Sigmoid colon (tissue), 7 donors: ENCODE results near the gene GCNA. TPM values are rescaled to one million over a fixed set of nuclear protein-coding genes. Genes with fewer than 3 reads are reported as not detected.

Source experiments
- DNase-seq: peaks from one replicate; pipeline ENCODE4 v3.0.0-alpha.2; 2019
- H3K27ac ChIP-seq, 4 donors: fragments of 200-600 bp; sonication (generic); one replicate each; pipeline ENCODE4 v1.5.1; 2016 to 2019; ENCODE audit warnings: mild to moderate bottlenecking in 1 of 4
- H3K27me3 ChIP-seq, 3 donors: fragments of 200-600 bp; sonication (generic); one replicate each; pipeline ENCODE4 v1.5.1; 2019; ENCODE audit warnings: mild to moderate bottlenecking in 1 of 3
- H3K36me3 ChIP-seq, 4 donors: fragments of 200-600 bp; sonication (generic); one replicate each; pipeline ENCODE4 v1.5.1; 2016 to 2019
- H3K4me1 ChIP-seq, 4 donors: fragments of 200-600 bp; sonication (generic); one replicate each; pipeline ENCODE4 v1.5.1; 2017 to 2019
- H3K4me3 ChIP-seq, 4 donors: fragments of 200-600 bp; sonication (generic); one replicate each; pipeline ENCODE4 v1.5.1; 2017 to 2019; ENCODE audit warnings: mild to moderate bottlenecking in 2 of 4, moderate library complexity in 1 of 4
- H3K9me3 ChIP-seq, 4 donors: fragments of 200-600 bp in 3 of 4; sonication (generic) in 3 of 4; one replicate each; pipeline versions ENCODE4 v1.5.1 to v1.6.1; 2013 to 2019
- EP300 ChIP-seq, 4 donors: sonication (generic); formaldehyde crosslinking; IDR thresholded peaks; one replicate each; pipeline ENCODE4 v1.6.1; 2017; ENCODE audit warnings: antibody characterized with exemption in 4 of 4
- POLR2A ChIP-seq, 2 donors: fragments of 450-650 bp; IDR thresholded peaks; one replicate each; pipeline ENCODE4 v1.6.1; 2016; ENCODE audit warnings: antibody characterized with exemption in 2 of 2, mild to moderate bottlenecking in 2 of 2, moderate library complexity in 2 of 2
- POLR2AphosphoS5 ChIP-seq, 4 donors: sonication (generic); formaldehyde crosslinking; IDR thresholded peaks; one replicate each; pipeline ENCODE4 v1.6.1; 2017; ENCODE audit warnings: antibody characterized with exemption in 4 of 4
- WGBS, 2 donors: extraction: QIAGEN DNeasy Blood & Tissue Kit; methylation state at CpG; one replicate each; pipeline ENCODE4 v1.1.7; 2013; 5-methylcytosine and 5-hydroxymethylcytosine counted together
- intact Hi-C: fragments of 100-400 bp; cut with DNase I; formaldehyde crosslinking; loops from one replicate; pipeline ENCODE4 v1.15.1; 2023
- polyA plus RNA-seq, 3 donors: library from polyadenylated mRNA; stranded (reverse); fragments of 200-250 nt; gene quantifications; one replicate each; pipeline ENCODE4 v1.2.3, GENCODE V29; 2013
- total RNA-seq, 4 donors: library from RNA; depleted of rRNA; stranded (reverse); fragments of >200 nt; gene quantifications; one replicate each; pipeline ENCODE4 v1.1.0, GENCODE V29; 2016
- TF ChIP-seq, protein P1 (sequence below), 4 experiments: fragments of 450-650 bp in 3 of 4; fragments of 200-600 bp in 1 of 4; IDR thresholded peaks; one replicate each; pipeline ENCODE4 v1.5.1; 2016 to 2019; ENCODE audit warnings: antibody characterized with exemption in 4 of 4, mild to moderate bottlenecking in 3 of 4, moderate library complexity in 2 of 4
- donor health status: healthy with polysubstance abuse.
- donor health status: Bipolar disorder and iron deficiency.
- donor health status: healthy.

GCNA gene
- total and polyA plus RNA-seq, 7 donors = 0.60 to 5.0 (median 1.5) TPM

DNA sequence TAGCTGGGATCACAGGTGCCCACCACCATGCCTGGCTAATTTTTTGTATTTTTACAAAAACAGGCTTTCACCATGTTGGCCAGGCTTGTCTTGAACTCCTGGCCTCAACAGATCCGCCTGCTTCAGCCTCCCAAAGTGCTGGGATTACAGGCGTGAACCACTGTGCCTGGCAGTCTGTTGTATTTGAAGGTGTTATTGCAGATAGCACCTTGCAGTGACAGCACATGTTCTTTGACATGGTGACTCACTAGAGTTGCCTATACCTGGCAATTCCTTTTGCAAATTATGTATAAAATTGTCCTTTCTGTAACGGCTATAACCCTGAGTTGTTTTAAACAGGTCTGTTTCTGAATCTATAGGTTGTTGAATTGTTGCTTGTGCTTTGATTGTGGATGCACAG is 37.4 kb upstream of the GCNA start:
- Histone ChIP-seq H3K4me1 (peaks cover 2 to 81% (median 36%) of the 10 kb centered on the region in 4 donors), H3K27ac (peak overlapping the region in 1 of 4 donors; percentile 44), H3K27me3 (no peaks in the 10 kb centered on the region), H3K4me3 (no peak overlapping the region), H3K36me3 (peaks cover 0 to 8% (median 0%) of the 10 kb centered on the region in 4 donors), H3K9me3 (no peaks in the 10 kb centered on the region)
- DNase-seq = no peak
- no peak for TF ChIP-seq POLR2A (IDR thresholded peaks at IDR 0.05)
- TF ChIP-seq, protein P1, sequence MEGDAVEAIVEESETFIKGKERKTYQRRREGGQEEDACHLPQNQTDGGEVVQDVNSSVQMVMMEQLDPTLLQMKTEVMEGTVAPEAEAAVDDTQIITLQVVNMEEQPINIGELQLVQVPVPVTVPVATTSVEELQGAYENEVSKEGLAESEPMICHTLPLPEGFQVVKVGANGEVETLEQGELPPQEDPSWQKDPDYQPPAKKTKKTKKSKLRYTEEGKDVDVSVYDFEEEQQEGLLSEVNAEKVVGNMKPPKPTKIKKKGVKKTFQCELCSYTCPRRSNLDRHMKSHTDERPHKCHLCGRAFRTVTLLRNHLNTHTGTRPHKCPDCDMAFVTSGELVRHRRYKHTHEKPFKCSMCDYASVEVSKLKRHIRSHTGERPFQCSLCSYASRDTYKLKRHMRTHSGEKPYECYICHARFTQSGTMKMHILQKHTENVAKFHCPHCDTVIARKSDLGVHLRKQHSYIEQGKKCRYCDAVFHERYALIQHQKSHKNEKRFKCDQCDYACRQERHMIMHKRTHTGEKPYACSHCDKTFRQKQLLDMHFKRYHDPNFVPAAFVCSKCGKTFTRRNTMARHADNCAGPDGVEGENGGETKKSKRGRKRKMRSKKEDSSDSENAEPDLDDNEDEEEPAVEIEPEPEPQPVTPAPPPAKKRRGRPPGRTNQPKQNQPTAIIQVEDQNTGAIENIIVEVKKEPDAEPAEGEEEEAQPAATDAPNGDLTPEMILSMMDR (IDR thresholded peaks at IDR 0.05) = no peak
- no peak for TF ChIP-seq POLR2AphosphoS5 (IDR thresholded peaks at IDR 0.05)
- no peak for TF ChIP-seq EP300 (IDR thresholded peaks at IDR 0.05)
- intact Hi-C loops = no loop called here
- WGBS, 2 donors = 30 to 42% methylated on average over 3 of the region's 3 CpGs

DNA sequence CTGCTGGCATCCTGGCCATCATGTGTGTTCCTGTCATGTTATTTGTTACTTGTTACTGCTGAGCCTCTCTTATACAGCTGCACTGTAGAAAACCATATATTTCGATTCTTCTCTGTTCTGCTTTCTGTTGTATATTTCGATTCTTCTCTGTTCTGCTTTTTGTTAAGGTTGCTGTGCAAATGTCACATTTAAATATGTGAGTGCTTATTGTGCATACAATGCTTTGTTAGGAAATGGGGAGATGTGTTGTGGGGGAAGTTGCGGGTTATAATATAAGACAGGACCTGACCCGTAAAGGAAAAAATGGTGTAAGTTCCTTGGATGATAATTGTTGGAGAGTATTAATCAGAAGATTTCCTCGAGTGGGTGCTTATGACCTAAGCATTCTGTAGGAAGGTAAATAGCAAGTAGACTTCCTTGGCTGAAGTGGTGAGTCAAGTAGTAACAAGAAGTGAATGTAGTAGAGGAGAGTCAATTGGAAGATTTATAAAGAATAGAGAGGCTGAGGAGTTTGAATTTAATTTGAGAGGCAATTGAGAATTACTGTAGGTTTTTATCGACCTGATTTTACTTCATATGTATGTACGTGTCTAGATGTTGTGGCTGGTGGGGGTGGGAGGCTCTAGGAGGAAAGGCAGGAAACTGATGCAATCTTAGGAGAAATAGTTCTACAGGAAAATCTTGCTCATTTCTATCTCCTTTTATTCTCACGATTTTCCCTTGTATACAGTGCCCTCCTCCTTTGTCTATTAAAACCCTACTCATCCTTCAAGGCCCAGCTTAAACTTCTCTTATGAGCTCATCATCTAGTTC is 36.8 kb upstream of the GCNA start:
- intact Hi-C loops = no loop called here
- H3K27ac ChIP-seq = peak overlapping the region in 2 of 4 donors; percentile 44 to 49
- peaks cover 2 to 81% (median 36%) of the 10 kb centered on the region in 4 donors for H3K4me1 ChIP-seq
- WGBS, 2 donors = 30 to 40% methylated on average over 8 of the region's 8 CpGs
- H3K36me3 ChIP-seq = peaks cover 0 to 14% (median 0%) of the 10 kb centered on the region in 4 donors
- DNase-seq = no peak
- H3K27me3 ChIP-seq = no peaks in the 10 kb centered on the region
- no peak for TF ChIP-seq POLR2AphosphoS5 (IDR thresholded peaks at IDR 0.05)
- no peaks in the 10 kb centered on the region for H3K9me3 ChIP-seq
- no peak overlapping the region for H3K4me3 ChIP-seq

DNA sequence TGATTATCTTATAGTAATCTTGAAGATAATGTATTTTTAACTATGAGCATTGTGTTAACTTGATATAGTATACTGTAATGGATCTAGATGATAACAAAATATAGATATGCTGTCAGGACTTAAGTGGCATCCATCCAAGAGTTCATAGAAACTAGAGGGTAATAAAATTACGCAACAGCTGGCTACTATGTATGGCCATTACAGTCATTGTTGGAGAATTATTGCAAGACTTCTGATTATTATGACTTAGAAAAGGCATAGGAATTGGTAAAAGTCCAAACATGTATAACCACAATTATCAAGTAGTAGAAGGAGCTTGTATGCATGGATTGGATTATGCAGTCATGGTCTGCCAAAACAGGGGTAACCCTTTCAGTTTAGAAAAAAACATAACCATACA is 35.8 kb upstream of the GCNA start:
- intact Hi-C loops = no loop called here
- peaks cover 0 to 24% (median 5%) of the 10 kb centered on the region in 4 donors for H3K36me3 ChIP-seq
- H3K9me3 ChIP-seq = no peaks in the 10 kb centered on the region
- 11 to 53% methylated on average over 1 of the region's 1 CpG for WGBS, 2 donors
- DNase-seq = no peak
- peaks cover 2 to 77% (median 34%) of the 10 kb centered on the region in 4 donors for H3K4me1 ChIP-seq
- no peaks in the 10 kb centered on the region for H3K27me3 ChIP-seq
- H3K4me3 ChIP-seq = no peak overlapping the region
- peak overlapping the region in 2 of 4 donors; percentile 49 to 55 for H3K27ac ChIP-seq
- TF ChIP-seq, protein P1 (IDR thresholded peaks at IDR 0.05) = no peak
- TF ChIP-seq EP300 (IDR thresholded peaks at IDR 0.05) (no peak), POLR2AphosphoS5 (IDR thresholded peaks at IDR 0.05) (no peak), POLR2A (IDR thresholded peaks at IDR 0.05) (no peak)

DNA sequence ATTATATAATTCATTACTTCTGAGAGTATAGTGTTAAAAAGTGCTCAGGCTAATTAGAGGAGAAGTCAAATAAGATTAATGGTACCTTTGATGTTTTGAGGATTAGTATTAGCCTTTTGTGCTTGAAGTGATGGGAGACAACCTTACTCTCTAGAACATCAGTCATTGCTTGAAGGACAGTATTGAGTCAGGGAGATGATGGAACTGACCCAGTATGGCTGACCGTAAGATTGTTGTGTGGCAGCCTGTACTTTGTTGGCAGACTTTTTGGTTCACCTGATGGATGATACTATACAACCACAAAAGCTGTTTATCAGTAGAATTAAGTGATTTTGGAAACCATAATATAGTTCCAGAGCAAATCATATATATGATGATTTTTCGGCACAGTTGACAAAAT is 35.4 kb upstream of the GCNA start:
- no peaks in the 10 kb centered on the region for H3K9me3 ChIP-seq
- H3K27ac ChIP-seq = peak overlapping the region in 2 of 4 donors; percentile 49 to 55
- peaks cover 2 to 73% (median 32%) of the 10 kb centered on the region in 4 donors for H3K4me1 ChIP-seq
- peaks cover 0 to 25% (median 5%) of the 10 kb centered on the region in 4 donors for H3K36me3 ChIP-seq
- no peaks in the 10 kb centered on the region for H3K27me3 ChIP-seq
- no peak for DNase-seq
- TF ChIP-seq EP300 (IDR thresholded peaks at IDR 0.05) = no peak
- no peak for TF ChIP-seq POLR2AphosphoS5 (IDR thresholded peaks at IDR 0.05)
- no peak for TF ChIP-seq POLR2A (IDR thresholded peaks at IDR 0.05)
- TF ChIP-seq, protein P1 (IDR thresholded peaks at IDR 0.05) = no peak
- H3K4me3 ChIP-seq = no peak overlapping the region
- intact Hi-C loops = no loop called here
- WGBS, 2 donors = 91% methylated on average over 2 of the region's 2 CpGs

DNA sequence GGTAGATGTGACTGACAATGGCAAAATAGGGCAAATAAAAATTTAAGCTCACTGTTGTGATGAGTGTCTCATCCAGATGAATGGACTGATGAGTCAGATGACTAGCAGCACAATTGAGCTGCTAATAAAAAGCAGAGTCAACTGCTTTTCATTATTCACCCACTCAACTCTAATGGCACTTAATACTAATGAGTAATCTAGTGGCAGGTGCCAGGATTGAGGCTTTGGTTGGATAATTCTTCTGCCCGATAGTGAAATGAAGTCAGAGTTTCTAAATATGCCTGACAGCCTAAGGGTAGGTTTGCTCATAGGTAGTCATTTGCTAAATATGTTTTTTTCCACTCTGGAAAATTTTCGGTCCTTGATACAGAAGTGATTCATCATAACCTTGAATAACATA is 34.9 kb upstream of the GCNA start:
- H3K4me3 ChIP-seq = no peak overlapping the region
- WGBS, 2 donors = 41 to 63% methylated on average over 2 of the region's 2 CpGs

More for the DNA sequence above, 34.9 kb upstream of the GCNA start:
- Histone ChIP-seq H3K27me3 (no peaks in the 10 kb centered on the region), H3K27ac (peak overlapping the region in 2 of 4 donors; percentile 49 to 55), H3K9me3 (no peaks in the 10 kb centered on the region), H3K36me3 (peaks cover 0 to 28% (median 6%) of the 10 kb centered on the region in 4 donors), H3K4me1 (peaks cover 2 to 68% (median 30%) of the 10 kb centered on the region in 4 donors)
- no peak for TF ChIP-seq EP300 (IDR thresholded peaks at IDR 0.05)
- no peak for TF ChIP-seq POLR2A (IDR thresholded peaks at IDR 0.05)
- TF ChIP-seq POLR2AphosphoS5 (IDR thresholded peaks at IDR 0.05) = no peak
- TF ChIP-seq, protein P1 (IDR thresholded peaks at IDR 0.05) = no peak
- intact Hi-C loops = no loop called here
- DNase-seq = no peak
